AML-193 (cell line): ENCODE results near the gene PTCHD4.
"Not testable (repeated sequence)": the region's sequence is repeated elsewhere in the genome, so short reads cannot be mapped to it uniquely, and the experiment has no call there.

ENCODE experiments used
- DNase-seq, 2 experiments: peaks; one replicate each; lab custom pipeline; 2025; lab: John Stamatoyannopoulos, UW

Gene PTCHD4

GRCh38 chr6:48111143-48111506 is at the start of gene PTCHD4:
TSS of gene PTCHD4 (minus strand) at chr6:48111197. CDS start at chr6:48068957, 42,240 bp downstream.
- DNase-seq: no peak

GRCh38 chr6:48151142-48151541 is 40.1 kb upstream of the PTCHD4 start:
- no peak for DNase-seq

- DNase-seq: no peak
These were observed 39.7 kb upstream of the PTCHD4 start for GRCh38 chr6:48150701-48151100.

- DNase-seq: no peak
These were observed 36.1 kb upstream of the PTCHD4 start for GRCh38 chr6:48147051-48147450.

GRCh38 chr6:48144021-48144420 is 33.0 kb upstream of the PTCHD4 start:
- no peak for DNase-seq

- no peak for DNase-seq
These were observed 31.0 kb upstream of the PTCHD4 start for GRCh38 chr6:48141975-48142374.

- DNase-seq: no peak
These were observed 29.0 kb upstream of the PTCHD4 start for GRCh38 chr6:48139818-48140614.

- DNase-seq: no peak
These were observed 25.9 kb upstream of the PTCHD4 start for GRCh38 chr6:48136856-48137255.

- DNase-seq: no peak
These were observed 24.5 kb upstream of the PTCHD4 start for GRCh38 chr6:48135323-48136084.

GRCh38 chr6:48134246-48134645 is 23.2 kb upstream of the PTCHD4 start:
- DNase-seq: no peak

GRCh38 chr6:48123601-48124000 is 12.6 kb upstream of the PTCHD4 start:
- DNase-seq: no peak

GRCh38 chr6:48121983-48122749 is 11.2 kb upstream of the PTCHD4 start:
- DNase-seq: not testable (repeated sequence)

GRCh38 chr6:48116699-48117645 is 6.0 kb upstream of the PTCHD4 start:
- no peak for DNase-seq

- DNase-seq: no peak
These were observed 2.1 kb upstream of the PTCHD4 start for GRCh38 chr6:48113130-48113529.

- no peak for DNase-seq
These were observed 578 bp upstream of the PTCHD4 start for GRCh38 chr6:48111575-48111974.

GRCh38 chr6:48110436-48111142 is 408 bp downstream of the PTCHD4 start:
- DNase-seq: no peak

GRCh38 chr6:48109944-48110343 is 1.1 kb downstream of the PTCHD4 start:
- DNase-seq: no peak

- not testable (repeated sequence) for DNase-seq
These were observed 8.4 kb downstream of the PTCHD4 start for GRCh38 chr6:48102476-48103195.

- DNase-seq: no peak
These were observed 9.7 kb downstream of the PTCHD4 start for GRCh38 chr6:48101290-48101689.

- DNase-seq: no peak
These were observed 10.5 kb downstream of the PTCHD4 start for GRCh38 chr6:48100588-48100895.
